HPDE6-E6E7 (cell line): ENCODE data around the gene HACL1.
"Not testable (repeated sequence)": the region's sequence is repeated elsewhere in the genome, so short reads cannot be mapped to it uniquely, and the experiment has no call there.

ENCODE experiments used
- DNase-seq: peaks from one replicate; pipeline ENCODE4 v3.0.0; 2011; ENCODE audit warnings: missing footprints; ENCODE audit errors: extremely low spot score

The HACL1 gene

GRCh38 chr3:15629860-15630597 lies 28.7 kb upstream of the HACL1 start:
- DNase-seq, result peak; percentile 31

- DNase-seq, result no peak
Measured at GRCh38 chr3:15628967-15629366, 27.6 kb upstream of the HACL1 start.

GRCh38 chr3:15623535-15624440 lies 22.4 kb upstream of the HACL1 start:
- DNase-seq, result no peak

- DNase-seq, result not testable (repeated sequence)
Measured at GRCh38 chr3:15619659-15620464, 18.5 kb upstream of the HACL1 start.

GRCh38 chr3:15616053-15616452 lies 14.7 kb upstream of the HACL1 start:
- DNase-seq, result no peak

GRCh38 chr3:15614958-15615357 lies 13.6 kb upstream of the HACL1 start:
- DNase-seq, result no peak

- DNase-seq, result no peak
Measured at GRCh38 chr3:15612001-15612400, 10.6 kb upstream of the HACL1 start.

- DNase-seq, result no peak
Measured at GRCh38 chr3:15611018-15611417, 9.6 kb upstream of the HACL1 start.

GRCh38 chr3:15610082-15610759 lies 8.9 kb upstream of the HACL1 start:
- peak; percentile 15 for DNase-seq

- DNase-seq, result no peak
Measured at GRCh38 chr3:15606434-15606891, 5.1 kb upstream of the HACL1 start.

- DNase-seq, result not testable (repeated sequence)
Measured at GRCh38 chr3:15604584-15604983, 3.2 kb upstream of the HACL1 start.

- DNase-seq, result not testable (repeated sequence)
Measured at GRCh38 chr3:15602816-15603215, 1.4 kb upstream of the HACL1 start.

- no peak for DNase-seq
Measured at GRCh38 chr3:15602146-15602536, 772 bp upstream of the HACL1 start.

GRCh38 chr3:15601046-15601398 lies 347 bp downstream of the HACL1 start:
- no peak for DNase-seq

- DNase-seq, result no peak
Measured at GRCh38 chr3:15595955-15596354, 5.4 kb downstream of the HACL1 start.

GRCh38 chr3:15592968-15593367 lies 8.4 kb downstream of the HACL1 start:
- no peak for DNase-seq

- DNase-seq, result no peak
Measured at GRCh38 chr3:15591928-15592327, 9.4 kb downstream of the HACL1 start.

GRCh38 chr3:15591242-15591641 lies 10.1 kb downstream of the HACL1 start:
- no peak for DNase-seq

GRCh38 chr3:15585111-15585845 lies 16.1 kb downstream of the HACL1 start:
- no peak for DNase-seq

- DNase-seq, result no peak
Measured at GRCh38 chr3:15581471-15582394, 19.6 kb downstream of the HACL1 start.
